ENCODE measurements around the gene GNPAT.

The GNPAT gene

DNA sequence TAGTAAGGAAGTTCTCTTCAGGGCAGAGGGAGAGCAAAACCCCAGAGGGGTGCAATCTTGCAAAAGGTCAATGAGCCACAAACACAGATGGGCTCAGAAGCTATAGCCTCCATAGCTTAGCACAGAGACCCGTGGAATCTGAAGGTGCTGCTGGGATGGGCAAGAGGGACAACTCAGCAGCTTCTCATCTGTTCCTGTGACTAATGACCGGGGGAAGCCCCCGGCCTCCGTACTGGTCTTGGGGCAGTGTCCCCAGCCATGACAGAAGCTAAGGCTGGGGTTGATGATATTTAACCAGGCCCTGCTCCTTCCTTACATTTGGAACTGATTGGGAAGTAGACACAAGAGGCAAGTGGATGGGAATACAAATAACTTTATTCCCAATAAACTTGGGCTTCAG lies 77.6 kb downstream of the GNPAT start:
- no peak for DNase-seq

DNA sequence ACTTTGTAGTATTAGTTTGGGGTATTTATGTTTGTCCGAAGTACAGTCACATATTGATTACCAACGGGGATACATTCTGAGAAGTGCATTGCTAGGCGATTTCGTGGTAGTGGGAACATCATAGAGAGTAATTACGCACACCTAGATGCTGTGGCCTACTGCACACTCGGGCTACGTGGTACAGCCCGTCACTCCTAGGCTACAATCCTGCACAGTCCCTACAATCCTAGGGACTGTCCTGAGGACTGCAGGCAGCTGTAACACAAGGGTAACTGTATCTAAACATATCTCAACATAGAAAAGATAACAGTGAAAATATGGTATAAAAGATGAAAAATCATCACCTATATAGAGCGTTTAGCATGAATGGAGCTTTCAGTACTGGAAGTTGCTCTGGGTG lies 78.1 kb downstream of the GNPAT start:
- no peak for DNase-seq

DNA sequence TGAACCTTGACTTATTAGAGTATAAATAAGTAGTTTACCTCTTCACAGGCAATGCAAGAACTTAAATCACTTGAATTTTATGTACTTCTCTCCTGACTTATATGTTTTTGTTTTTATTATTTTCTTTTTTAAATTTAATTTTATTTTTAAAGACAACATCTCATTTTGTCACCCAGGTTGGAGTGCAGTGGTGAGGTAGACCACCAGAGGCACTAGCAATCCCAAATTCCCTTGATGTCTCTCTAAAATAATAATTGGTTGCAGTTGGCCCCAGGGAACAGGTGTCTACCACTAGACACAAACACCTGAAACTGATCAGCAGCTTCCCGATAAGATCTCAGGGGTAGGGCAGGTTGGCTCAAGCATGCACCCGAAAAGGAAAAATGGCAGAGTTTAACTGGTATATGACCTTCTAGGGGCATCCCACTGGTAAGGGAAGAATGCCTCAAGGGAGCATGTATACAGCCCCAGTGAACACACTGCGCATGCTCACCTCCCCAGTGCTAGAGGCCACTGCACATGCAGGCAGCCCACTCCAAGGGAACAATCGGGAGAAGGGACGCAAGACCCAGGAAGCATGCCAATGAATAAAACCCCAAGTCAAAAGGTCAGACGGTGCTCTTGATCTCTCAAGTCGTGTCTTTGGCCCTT lies 82.0 kb downstream of the GNPAT start:
- DNase-seq, result no peak

GRCh38 chr1:231324660-231325059 lies 83.6 kb downstream of the GNPAT start:
- no peak for DNase-seq

GRCh38 chr1:231326248-231326647 lies 85.2 kb downstream of the GNPAT start:
- DNase-seq, result no peak

Data from NK-92 treated with Interleukin-12 subunit alpha and Interleukin-12 subunit beta, amount 100 ng/mL, for 24 hours (cell line).